ENCODE measurements around the gene PLCB4.

PLCB4 gene

DNA sequence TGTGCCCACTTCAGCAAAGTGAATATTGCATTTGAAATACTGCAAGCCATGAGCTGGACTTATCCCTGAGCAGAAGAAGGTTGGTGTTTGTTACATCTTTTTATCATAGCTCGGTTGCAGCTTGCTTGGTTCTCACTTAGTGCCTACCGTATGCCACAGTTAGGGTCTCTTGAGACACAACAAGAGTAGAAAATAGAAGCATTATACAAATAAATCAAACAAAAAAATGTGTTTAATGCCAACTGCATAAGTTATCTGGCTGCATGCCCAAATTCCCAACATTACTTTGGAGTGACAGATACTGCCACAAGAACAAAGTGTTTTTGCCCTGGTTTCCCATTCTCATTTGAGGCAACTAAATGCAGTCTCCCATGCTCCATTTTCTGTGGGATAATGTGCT is 391.6 kb downstream of the PLCB4 start:
- no peak for FAIRE-seq
- TF ChIP-seq POLR2AphosphoS5 (IDR thresholded peaks at IDR 0.05; ENCODE audit: low read depth, low read length) (no peak), TAF1 (IDR thresholded peaks at IDR 0.05; ENCODE audit: low read depth, low read length) (no peak), POLR2A (IDR thresholded peaks at IDR 0.05; ENCODE audit: low read depth, low read length) (no peak), POU2F2 (IDR thresholded peaks at IDR 0.05; ENCODE audit: low read depth, low read length) (no peak), PAX5 (IDR thresholded peaks at IDR 0.05; ENCODE audit: insufficient read depth, low read length, severe bottlenecking) (no peak), SPI1 (IDR thresholded peaks at IDR 0.05; ENCODE audit: low read depth, low read length) (no peak)
- DNase-seq (ENCODE audit: insufficient read length, low spot score) = no peak

- DNase-seq (ENCODE audit: insufficient read length, low spot score) (no peak), FAIRE-seq (no peak)
- no peak for TF ChIP-seq TAF1 (IDR thresholded peaks at IDR 0.05; ENCODE audit: low read depth, low read length)
- TF ChIP-seq SPI1 (IDR thresholded peaks at IDR 0.05; ENCODE audit: low read depth, low read length) = no peak
- TF ChIP-seq POLR2AphosphoS5 (IDR thresholded peaks at IDR 0.05; ENCODE audit: low read depth, low read length) = no peak
- TF ChIP-seq POU2F2 (IDR thresholded peaks at IDR 0.05; ENCODE audit: low read depth, low read length) = no peak
- TF ChIP-seq POLR2A (IDR thresholded peaks at IDR 0.05; ENCODE audit: low read depth, low read length) = no peak
- no peak for TF ChIP-seq PAX5 (IDR thresholded peaks at IDR 0.05; ENCODE audit: insufficient read depth, low read length, severe bottlenecking)
Measured at GRCh38 chr20:9467995-9468394, 399.1 kb downstream of the PLCB4 start.

GRCh38 chr20:9474835-9475415 is 406.0 kb downstream of the PLCB4 start:
- no peak for FAIRE-seq
- no peak for TF ChIP-seq POLR2A (IDR thresholded peaks at IDR 0.05; ENCODE audit: low read depth, low read length)
- TF ChIP-seq PAX5 (IDR thresholded peaks at IDR 0.05; ENCODE audit: insufficient read depth, low read length, severe bottlenecking) = no peak
- TF ChIP-seq TAF1 (IDR thresholded peaks at IDR 0.05; ENCODE audit: low read depth, low read length) = no peak
- TF ChIP-seq SPI1 (IDR thresholded peaks at IDR 0.05; ENCODE audit: low read depth, low read length) = no peak
- TF ChIP-seq POLR2AphosphoS5 (IDR thresholded peaks at IDR 0.05; ENCODE audit: low read depth, low read length) = no peak
- no peak for TF ChIP-seq POU2F2 (IDR thresholded peaks at IDR 0.05; ENCODE audit: low read depth, low read length)
- DNase-seq (ENCODE audit: insufficient read length, low spot score) = no peak

DNA sequence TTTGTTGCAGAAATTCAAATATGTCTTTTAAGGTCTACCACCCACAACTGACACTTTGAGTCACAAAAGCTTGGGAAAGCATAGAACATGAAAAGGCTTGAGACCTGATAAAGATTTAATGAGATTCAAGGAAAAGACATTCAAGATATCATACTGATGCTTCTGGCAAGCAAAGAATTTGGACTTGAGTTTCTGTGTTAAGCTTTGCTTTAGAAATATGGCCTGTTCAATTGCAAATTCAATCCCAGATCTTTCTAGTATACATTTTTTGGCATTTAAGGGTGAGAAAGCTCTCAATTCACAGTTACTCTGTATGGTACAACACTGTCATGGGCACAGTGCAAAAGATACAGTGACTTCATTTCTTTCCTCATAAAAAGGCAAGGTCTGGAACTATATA is 406.6 kb downstream of the PLCB4 start:
- DNase-seq (ENCODE audit: insufficient read length, low spot score) (no peak), FAIRE-seq (no peak)

GRCh38 chr20:9476174-9476573 is 407.3 kb downstream of the PLCB4 start:
- FAIRE-seq = no peak
- DNase-seq (ENCODE audit: insufficient read length, low spot score) = no peak
- TF ChIP-seq POLR2A (IDR thresholded peaks at IDR 0.05; ENCODE audit: low read depth, low read length) (no peak), TAF1 (IDR thresholded peaks at IDR 0.05; ENCODE audit: low read depth, low read length) (no peak), POU2F2 (IDR thresholded peaks at IDR 0.05; ENCODE audit: low read depth, low read length) (no peak), SPI1 (IDR thresholded peaks at IDR 0.05; ENCODE audit: low read depth, low read length) (no peak), PAX5 (IDR thresholded peaks at IDR 0.05; ENCODE audit: insufficient read depth, low read length, severe bottlenecking) (no peak), POLR2AphosphoS5 (IDR thresholded peaks at IDR 0.05; ENCODE audit: low read depth, low read length) (no peak)

More for the DNA sequence above, 406.6 kb downstream of the PLCB4 start:
- TF ChIP-seq POU2F2 (IDR thresholded peaks at IDR 0.05; ENCODE audit: low read depth, low read length) (no peak), POLR2AphosphoS5 (IDR thresholded peaks at IDR 0.05; ENCODE audit: low read depth, low read length) (no peak), SPI1 (IDR thresholded peaks at IDR 0.05; ENCODE audit: low read depth, low read length) (no peak), TAF1 (IDR thresholded peaks at IDR 0.05; ENCODE audit: low read depth, low read length) (no peak), PAX5 (IDR thresholded peaks at IDR 0.05; ENCODE audit: insufficient read depth, low read length, severe bottlenecking) (no peak), POLR2A (IDR thresholded peaks at IDR 0.05; ENCODE audit: low read depth, low read length) (no peak)

DNA sequence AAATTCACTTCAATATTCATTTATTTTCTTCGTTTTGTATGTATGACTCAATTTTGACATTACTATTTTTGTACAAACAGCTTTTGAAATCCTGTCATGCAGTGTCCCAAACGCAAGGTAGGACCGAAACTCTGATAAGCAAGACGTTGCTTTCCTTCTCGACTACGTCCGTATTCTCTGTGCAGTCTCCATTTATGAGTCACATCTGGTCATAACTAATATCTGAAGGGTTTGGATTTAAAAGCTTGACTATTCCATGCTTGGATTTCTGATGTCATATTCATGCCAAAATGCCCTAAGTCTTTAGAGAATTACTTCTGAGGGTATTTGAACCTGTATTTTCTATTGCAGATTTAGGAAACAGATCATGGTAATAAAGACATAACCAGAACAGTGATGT is 407.8 kb downstream of the PLCB4 start:
- no peak for FAIRE-seq
- no peak for TF ChIP-seq POLR2A (IDR thresholded peaks at IDR 0.05; ENCODE audit: low read depth, low read length)
- no peak for TF ChIP-seq SPI1 (IDR thresholded peaks at IDR 0.05; ENCODE audit: low read depth, low read length)
- no peak for TF ChIP-seq TAF1 (IDR thresholded peaks at IDR 0.05; ENCODE audit: low read depth, low read length)
- TF ChIP-seq POU2F2 (IDR thresholded peaks at IDR 0.05; ENCODE audit: low read depth, low read length) = no peak
- TF ChIP-seq PAX5 (IDR thresholded peaks at IDR 0.05; ENCODE audit: insufficient read depth, low read length, severe bottlenecking) = no peak
- TF ChIP-seq POLR2AphosphoS5 (IDR thresholded peaks at IDR 0.05; ENCODE audit: low read depth, low read length) = no peak
- no peak for DNase-seq (ENCODE audit: insufficient read length, low spot score)

- no peak for FAIRE-seq
- no peak for DNase-seq (ENCODE audit: insufficient read length, low spot score)
- TF ChIP-seq POLR2AphosphoS5 (IDR thresholded peaks at IDR 0.05; ENCODE audit: low read depth, low read length) (no peak), POLR2A (IDR thresholded peaks at IDR 0.05; ENCODE audit: low read depth, low read length) (no peak), POU2F2 (IDR thresholded peaks at IDR 0.05; ENCODE audit: low read depth, low read length) (no peak), PAX5 (IDR thresholded peaks at IDR 0.05; ENCODE audit: insufficient read depth, low read length, severe bottlenecking) (no peak), SPI1 (IDR thresholded peaks at IDR 0.05; ENCODE audit: low read depth, low read length) (no peak), TAF1 (IDR thresholded peaks at IDR 0.05; ENCODE audit: low read depth, low read length) (no peak)
Measured at GRCh38 chr20:9478771-9479170, 409.9 kb downstream of the PLCB4 start.

DNA sequence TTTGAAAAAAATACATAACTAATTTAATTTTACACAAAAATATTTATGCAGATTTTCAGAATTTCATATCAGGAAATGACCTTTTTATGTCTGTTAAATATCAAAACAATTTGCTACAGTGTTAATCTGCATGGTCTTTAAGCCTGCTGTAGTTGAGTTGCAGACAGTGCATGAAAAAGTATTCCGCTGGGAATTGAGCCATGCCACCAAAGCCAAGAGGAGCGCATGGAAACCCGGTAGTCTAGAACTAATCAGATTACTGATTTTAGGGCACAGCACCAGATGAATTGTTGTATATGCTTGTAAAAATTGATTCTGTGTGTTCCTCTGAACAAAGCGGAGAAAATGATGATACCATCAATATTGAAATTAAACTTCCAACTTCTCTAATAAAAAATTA is 411.2 kb downstream of the PLCB4 start:
- TF ChIP-seq POLR2A (IDR thresholded peaks at IDR 0.05; ENCODE audit: low read depth, low read length) (no peak), PAX5 (IDR thresholded peaks at IDR 0.05; ENCODE audit: insufficient read depth, low read length, severe bottlenecking) (no peak)
- no peak for DNase-seq (ENCODE audit: insufficient read length, low spot score)
- no peak for FAIRE-seq

GRCh38 chr20:9482180-9482579 is 413.3 kb downstream of the PLCB4 start:
- TF ChIP-seq POLR2AphosphoS5 (IDR thresholded peaks at IDR 0.05; ENCODE audit: low read depth, low read length) = no peak
- peak; percentile 59 for TF ChIP-seq SPI1 (IDR thresholded peaks at IDR 0.05; ENCODE audit: low read depth, low read length)
- DNase-seq (ENCODE audit: insufficient read length, low spot score) (no peak), FAIRE-seq (no peak)

DNA sequence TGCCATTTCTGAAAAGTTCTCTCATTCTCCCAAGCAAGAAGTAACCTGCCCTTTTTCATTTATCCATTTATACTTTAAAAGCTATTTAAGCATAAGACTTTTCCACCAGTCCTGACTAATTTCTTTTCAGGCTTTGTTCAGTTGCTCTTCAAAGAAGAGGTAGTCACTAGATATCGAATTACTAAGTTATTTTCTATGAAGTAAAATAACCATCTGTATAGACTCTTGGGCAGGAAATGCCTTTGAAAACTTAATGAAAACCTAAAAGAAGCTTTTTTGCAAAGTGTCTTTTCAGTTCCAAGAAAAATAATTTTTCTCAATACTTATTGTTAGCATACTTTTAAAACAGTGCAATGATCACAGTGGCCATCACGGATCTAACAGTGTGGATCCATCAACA is 414.2 kb downstream of the PLCB4 start:
- no peak for FAIRE-seq
- no peak for DNase-seq (ENCODE audit: insufficient read length, low spot score)
- no peak for TF ChIP-seq POU2F2 (IDR thresholded peaks at IDR 0.05; ENCODE audit: low read depth, low read length)
- no peak for TF ChIP-seq POLR2A (IDR thresholded peaks at IDR 0.05; ENCODE audit: low read depth, low read length)
- no peak for TF ChIP-seq PAX5 (IDR thresholded peaks at IDR 0.05; ENCODE audit: insufficient read depth, low read length, severe bottlenecking)
- no peak for TF ChIP-seq SPI1 (IDR thresholded peaks at IDR 0.05; ENCODE audit: low read depth, low read length)
- no peak for TF ChIP-seq TAF1 (IDR thresholded peaks at IDR 0.05; ENCODE audit: low read depth, low read length)
- TF ChIP-seq POLR2AphosphoS5 (IDR thresholded peaks at IDR 0.05; ENCODE audit: low read depth, low read length) = no peak
